Measurements from ENCODE around the gene NCKAP5. TPM values are rescaled to one million over a fixed set of nuclear protein-coding genes. Genes with fewer than 3 reads are reported as not detected.

The NCKAP5 gene
- total RNA-seq, 1 donor from 2014 or later = 0.46 TPM

DNA sequence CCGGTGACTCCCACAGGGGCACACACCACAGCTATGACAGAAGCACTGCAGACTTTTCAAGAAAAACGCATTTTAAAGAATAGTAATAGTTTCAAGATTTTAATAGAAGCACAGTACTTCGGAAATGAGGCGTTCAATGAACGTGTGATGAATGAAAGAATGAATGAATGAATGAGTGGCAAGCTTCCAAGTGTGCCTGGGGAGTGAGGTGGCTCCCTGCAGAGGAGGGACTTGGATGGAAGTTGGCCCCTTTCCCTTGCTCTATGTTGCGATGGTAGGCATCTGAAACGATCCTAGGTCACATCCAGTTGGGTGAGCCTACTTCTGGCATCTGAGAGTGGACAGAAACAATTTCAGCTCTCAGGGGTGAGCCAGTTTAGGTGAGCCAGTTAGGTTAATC lies 65.6 kb downstream of the NCKAP5 start:
- no peaks in the 10 kb centered on the region for H3K9me3 Mint-ChIP-seq (ENCODE audit: unreplicated experiment)

DNA sequence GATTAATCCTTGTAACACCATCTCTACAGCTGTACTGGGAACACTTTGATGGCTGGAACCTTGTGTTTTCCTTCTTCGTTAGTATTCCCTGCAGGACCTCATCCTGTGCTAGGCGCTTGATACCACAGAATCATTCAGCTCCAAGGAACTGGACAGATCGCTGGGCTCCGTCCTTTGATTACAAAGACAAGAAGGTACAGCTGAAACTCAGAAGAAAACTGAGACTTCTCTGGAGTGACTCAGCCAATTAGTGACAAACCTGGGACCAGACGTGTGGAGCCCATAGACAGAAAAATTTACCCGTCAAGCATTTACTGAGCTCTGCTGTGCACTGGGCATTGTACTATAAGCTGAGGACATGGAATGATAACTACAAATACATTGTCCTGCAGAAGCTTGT lies 67.3 kb downstream of the NCKAP5 start:
- no peak overlapping the region for H3K4me3 Mint-ChIP-seq (ENCODE audit: unreplicated experiment)
- no peaks in the 10 kb centered on the region for H3K36me3 Mint-ChIP-seq (ENCODE audit: unreplicated experiment)
- H3K27ac Mint-ChIP-seq (ENCODE audit: unreplicated experiment) = no peak overlapping the region
- no peaks in the 10 kb centered on the region for H3K9me3 Mint-ChIP-seq (ENCODE audit: unreplicated experiment)
- peaks cover 27% of the 10 kb centered on the region for H3K27me3 Mint-ChIP-seq (ENCODE audit: unreplicated experiment)
- no peak for DNase-seq (ENCODE audit: extremely low spot score, unreplicated experiment)
- TF ChIP-seq, protein P1, sequence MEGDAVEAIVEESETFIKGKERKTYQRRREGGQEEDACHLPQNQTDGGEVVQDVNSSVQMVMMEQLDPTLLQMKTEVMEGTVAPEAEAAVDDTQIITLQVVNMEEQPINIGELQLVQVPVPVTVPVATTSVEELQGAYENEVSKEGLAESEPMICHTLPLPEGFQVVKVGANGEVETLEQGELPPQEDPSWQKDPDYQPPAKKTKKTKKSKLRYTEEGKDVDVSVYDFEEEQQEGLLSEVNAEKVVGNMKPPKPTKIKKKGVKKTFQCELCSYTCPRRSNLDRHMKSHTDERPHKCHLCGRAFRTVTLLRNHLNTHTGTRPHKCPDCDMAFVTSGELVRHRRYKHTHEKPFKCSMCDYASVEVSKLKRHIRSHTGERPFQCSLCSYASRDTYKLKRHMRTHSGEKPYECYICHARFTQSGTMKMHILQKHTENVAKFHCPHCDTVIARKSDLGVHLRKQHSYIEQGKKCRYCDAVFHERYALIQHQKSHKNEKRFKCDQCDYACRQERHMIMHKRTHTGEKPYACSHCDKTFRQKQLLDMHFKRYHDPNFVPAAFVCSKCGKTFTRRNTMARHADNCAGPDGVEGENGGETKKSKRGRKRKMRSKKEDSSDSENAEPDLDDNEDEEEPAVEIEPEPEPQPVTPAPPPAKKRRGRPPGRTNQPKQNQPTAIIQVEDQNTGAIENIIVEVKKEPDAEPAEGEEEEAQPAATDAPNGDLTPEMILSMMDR (IDR thresholded peaks at IDR 0.05) = no peak
- H3K4me1 Mint-ChIP-seq (ENCODE audit: unreplicated experiment) = peaks cover 24% of the 10 kb centered on the region

More for the DNA sequence above, 65.6 kb downstream of the NCKAP5 start:
- DNase-seq (ENCODE audit: extremely low spot score, unreplicated experiment) = no peak
- peaks cover 24% of the 10 kb centered on the region for H3K4me1 Mint-ChIP-seq (ENCODE audit: unreplicated experiment)
- peaks cover 26% of the 10 kb centered on the region for H3K27me3 Mint-ChIP-seq (ENCODE audit: unreplicated experiment)
- no peaks in the 10 kb centered on the region for H3K36me3 Mint-ChIP-seq (ENCODE audit: unreplicated experiment)
- no peak overlapping the region for H3K4me3 Mint-ChIP-seq (ENCODE audit: unreplicated experiment)
- H3K27ac Mint-ChIP-seq (ENCODE audit: unreplicated experiment) = no peak overlapping the region
- TF ChIP-seq, protein P1 (IDR thresholded peaks at IDR 0.05) = no peak

DNA sequence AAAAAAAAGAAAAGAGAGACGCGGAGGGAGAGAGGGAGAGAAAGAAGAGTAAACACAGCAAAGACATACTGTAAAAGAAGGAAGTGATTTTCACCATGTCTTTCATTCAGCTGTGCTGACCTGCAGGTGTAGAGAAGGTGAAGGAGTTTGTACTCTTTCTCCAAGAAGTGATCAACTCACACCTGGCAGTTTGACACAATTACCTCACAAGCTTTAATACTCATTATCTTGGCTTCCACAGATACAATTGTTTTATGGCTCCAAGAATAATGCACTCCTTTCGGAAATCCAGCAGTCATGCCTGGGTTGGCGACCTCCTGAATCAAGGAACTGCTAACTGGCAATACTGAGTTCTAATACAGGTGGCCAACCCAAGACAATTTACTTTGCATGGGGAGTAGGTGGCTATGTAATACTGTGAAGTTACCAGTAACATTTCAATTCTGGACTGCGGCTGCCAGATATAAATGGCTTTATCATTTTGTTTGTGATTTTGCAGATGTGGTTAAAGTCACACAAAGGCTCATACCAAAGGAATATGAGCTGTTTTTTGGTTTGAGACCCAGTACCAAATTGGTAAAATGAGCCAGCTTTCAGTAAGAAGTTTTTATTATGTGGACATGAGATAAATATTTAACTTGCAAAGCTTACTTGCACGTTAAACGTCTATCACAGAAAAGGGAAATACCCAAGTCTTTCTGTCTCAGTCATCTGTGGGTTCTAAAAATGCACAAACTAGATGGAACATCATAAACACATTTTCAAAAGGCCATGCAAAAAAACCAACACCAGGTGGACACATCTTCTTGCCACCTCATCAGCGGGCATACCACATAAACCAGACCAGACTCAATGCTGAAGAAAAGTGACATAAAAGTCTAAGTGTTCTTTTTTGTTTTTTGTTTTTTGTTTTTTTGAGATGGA lies 69.3 kb downstream of the NCKAP5 start:
- peaks cover 7% of the 10 kb centered on the region for H3K4me1 Mint-ChIP-seq (ENCODE audit: unreplicated experiment)
- peaks cover 27% of the 10 kb centered on the region for H3K27me3 Mint-ChIP-seq (ENCODE audit: unreplicated experiment)
- no peak overlapping the region for H3K27ac Mint-ChIP-seq (ENCODE audit: unreplicated experiment)
- DNase-seq (ENCODE audit: extremely low spot score, unreplicated experiment) = no peak
- TF ChIP-seq, protein P1 (IDR thresholded peaks at IDR 0.05) = no peak
- no peak overlapping the region for H3K4me3 Mint-ChIP-seq (ENCODE audit: unreplicated experiment)
- H3K36me3 Mint-ChIP-seq (ENCODE audit: unreplicated experiment) = no peaks in the 10 kb centered on the region
- no peaks in the 10 kb centered on the region for H3K9me3 Mint-ChIP-seq (ENCODE audit: unreplicated experiment)

DNA sequence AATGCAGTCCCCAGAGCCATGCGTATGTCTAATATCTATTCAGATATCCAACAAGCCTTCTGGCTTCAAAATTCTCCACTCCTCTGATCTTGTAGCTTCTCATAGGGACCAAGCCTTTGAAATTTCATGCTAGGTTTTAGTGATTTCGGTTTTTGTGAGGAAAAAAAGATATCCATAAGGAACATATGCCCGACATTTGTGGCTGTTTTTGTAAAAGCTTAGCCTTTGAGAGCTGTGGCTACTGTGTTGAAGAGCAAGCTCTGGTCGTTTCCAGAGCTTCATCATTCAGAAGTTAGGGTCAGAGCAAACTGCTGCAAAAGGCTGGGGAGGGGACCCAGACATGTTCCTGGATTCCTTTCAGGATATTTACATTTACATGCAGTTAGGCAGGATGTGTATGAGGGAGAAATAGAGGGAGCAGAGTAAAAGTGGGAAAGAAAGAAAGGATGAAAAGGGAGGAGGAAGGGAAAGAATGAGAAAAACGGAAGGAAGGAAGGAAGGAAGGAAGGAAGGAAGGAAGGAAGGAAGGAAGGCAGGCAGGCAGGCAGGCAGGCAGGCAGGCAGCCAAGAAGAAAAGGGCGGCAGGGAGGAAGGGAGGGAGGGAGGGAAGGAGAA lies 70.2 kb downstream of the NCKAP5 start:
- no peaks in the 10 kb centered on the region for H3K36me3 Mint-ChIP-seq (ENCODE audit: unreplicated experiment)
- TF ChIP-seq, protein P1 (IDR thresholded peaks at IDR 0.05) = no peak
- H3K9me3 Mint-ChIP-seq (ENCODE audit: unreplicated experiment) = no peaks in the 10 kb centered on the region
- no peak for DNase-seq (ENCODE audit: extremely low spot score, unreplicated experiment)
- no peaks in the 10 kb centered on the region for H3K4me1 Mint-ChIP-seq (ENCODE audit: unreplicated experiment)
- no peak overlapping the region for H3K27ac Mint-ChIP-seq (ENCODE audit: unreplicated experiment)
- peaks cover 27% of the 10 kb centered on the region for H3K27me3 Mint-ChIP-seq (ENCODE audit: unreplicated experiment)
- no peak overlapping the region for H3K4me3 Mint-ChIP-seq (ENCODE audit: unreplicated experiment)

DNA sequence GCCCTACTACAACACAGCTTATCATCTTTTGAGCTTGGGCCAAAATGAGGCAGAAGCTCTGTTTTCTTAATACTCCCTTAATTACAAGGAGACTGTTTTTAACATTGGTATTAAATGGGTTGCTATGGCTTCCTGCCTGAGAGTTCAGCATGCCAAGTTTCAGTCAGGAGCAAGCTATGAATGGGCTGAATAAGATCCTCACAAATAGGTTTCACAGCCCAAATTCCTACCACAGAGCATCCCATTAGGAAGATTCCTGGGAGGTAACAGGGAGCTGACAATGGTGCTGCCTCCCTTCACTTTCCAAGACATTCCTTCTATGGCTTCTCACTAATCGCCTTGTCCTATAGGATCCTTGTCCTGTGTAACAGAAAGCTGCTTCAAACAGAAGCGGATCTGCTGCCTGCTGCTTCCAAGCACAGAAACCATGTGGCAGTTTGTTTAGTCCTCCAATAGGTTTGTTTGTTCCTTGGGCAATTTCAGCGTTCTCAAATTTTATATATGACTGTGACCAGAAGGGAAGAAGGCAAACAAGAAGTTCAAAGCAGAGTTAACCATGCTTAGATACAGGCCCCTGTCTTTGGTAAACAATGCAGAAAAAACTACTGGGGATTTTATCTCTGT lies 70.9 kb downstream of the NCKAP5 start:
- H3K36me3 Mint-ChIP-seq (ENCODE audit: unreplicated experiment) = no peaks in the 10 kb centered on the region
- DNase-seq (ENCODE audit: extremely low spot score, unreplicated experiment) = no peak

More for the DNA sequence above, 70.9 kb downstream of the NCKAP5 start:
- Mint-ChIP-seq H3K27me3 (ENCODE audit: unreplicated experiment) (peaks cover 25% of the 10 kb centered on the region), H3K4me1 (ENCODE audit: unreplicated experiment) (no peaks in the 10 kb centered on the region), H3K9me3 (ENCODE audit: unreplicated experiment) (no peaks in the 10 kb centered on the region), H3K27ac (ENCODE audit: unreplicated experiment) (no peak overlapping the region), H3K4me3 (ENCODE audit: unreplicated experiment) (no peak overlapping the region)
- TF ChIP-seq, protein P1 (IDR thresholded peaks at IDR 0.05) = no peak

All from osteocyte (in vitro differentiated cells).